OCI-LY7 (cell line): ENCODE measurements around the gene ITGB7. TPM values are rescaled to one million over a fixed set of nuclear protein-coding genes. Genes with fewer than 3 reads are reported as not detected.
A peak's percentile ranks its signal among the peaks of the same experiment; 100 is the strongest.

Experiments used
- BruUV-seq: library from RNA; stranded (reverse); fragments of 400-500 nt; replicated peaks from 2 replicates; lab custom pipeline; 2021; lab: Mats Ljungman, UMichigan
- CTCF ChIA-PET: fragments of 300-600 bp; sonication (Branson Sonifier 250); formaldehyde crosslinking; loops from one replicate; lab custom pipeline; 2022; ENCODE audit warnings: antibody characterized with exemption; ENCODE audit not compliant: unreplicated experiment; lab: Charles Lee
- POLR2A ChIA-PET: fragments of 300-600 bp; sonication (Branson Sonifier 250); formaldehyde crosslinking; loops from one replicate; lab custom pipeline; 2022; ENCODE audit warnings: antibody characterized with exemption; lab: Charles Lee
- DNase-seq: peaks from one replicate; pipeline ENCODE4 v3.0.0-alpha.2; 2015; ENCODE audit warnings: low spot score
- H2AFZ ChIP-seq: fragments of 200-600 bp; sonication (generic), shearing (Covaris generic); 2 replicates; pipeline ENCODE4 v1.6.1; 2014; ENCODE audit warnings: mild to moderate bottlenecking, antibody characterized with exemption, low read length, moderate library complexity
- H3K27ac ChIP-seq: fragments of 200-600 bp; sonication (generic); 2 replicates; pipeline ENCODE4 v1.5.1; 2014; ENCODE audit warnings: mixed run types, low read depth, mild to moderate bottlenecking, moderate library complexity, low read length, inconsistent platforms; ENCODE audit not compliant: poor library complexity, severe bottlenecking
- H3K36me3 ChIP-seq: fragments of 200-600 bp; sonication (generic); 2 replicates; pipeline ENCODE4 v1.6.1; 2014; ENCODE audit warnings: mild to moderate bottlenecking, antibody characterized with exemption, low read length, moderate library complexity, mixed read lengths; ENCODE audit not compliant: insufficient read depth
- H3K4me1 ChIP-seq: fragments of 200-600 bp; sonication (generic); 2 replicates; pipeline ENCODE4 v1.5.1; 2014; ENCODE audit warnings: mild to moderate bottlenecking, low read length; ENCODE audit not compliant: insufficient read depth, poor library complexity, severe bottlenecking
- H3K4me2 ChIP-seq: fragments of 200-600 bp; sonication (generic); 2 replicates; pipeline ENCODE4 v1.6.1; 2014; ENCODE audit warnings: mild to moderate bottlenecking, low read length
- H3K4me3 ChIP-seq: fragments of 200-600 bp; sonication (generic); 2 replicates; pipeline ENCODE4 v1.5.1; 2014; ENCODE audit warnings: mild to moderate bottlenecking, low read depth, low read length; ENCODE audit not compliant: poor library complexity, severe bottlenecking
- H3K79me2 ChIP-seq: fragments of 200-600 bp; sonication (generic); 2 replicates; pipeline ENCODE4 v1.6.1; 2016; ENCODE audit warnings: low read depth, mild to moderate bottlenecking, low read length, moderate library complexity, mixed read lengths; ENCODE audit not compliant: insufficient read depth
- H3K9me2 ChIP-seq: fragments of 200-600 bp; sonication (generic); 2 replicates; pipeline ENCODE4 v1.6.1; 2016; ENCODE audit warnings: mild to moderate bottlenecking, low read length, mixed read lengths; ENCODE audit not compliant: insufficient read depth
- H3K9me3 ChIP-seq: fragments of 200-600 bp; sonication (generic); 2 replicates; pipeline ENCODE4 v1.6.1; 2014; ENCODE audit warnings: mild to moderate bottlenecking, mixed run types, low read length, mixed read lengths
- H4K20me1 ChIP-seq: fragments of 200-600 bp; sonication (generic); 2 replicates; pipeline ENCODE4 v1.6.1; 2014; ENCODE audit warnings: mild to moderate bottlenecking, antibody characterized with exemption, low read length, moderate library complexity, mixed read lengths; ENCODE audit not compliant: insufficient read depth
- CTCF ChIP-seq: fragments of 200-600 bp; sonication (generic); conservative IDR thresholded peaks from 2 replicates; pipeline ENCODE4 v1.5.1; 2014; ENCODE audit warnings: mild to moderate bottlenecking, antibody characterized with exemption, low read length, moderate library complexity, mixed read lengths
- EZH2phosphoT487 ChIP-seq: fragments of 200-600 bp; sonication (generic); IDR thresholded peaks from 2 replicates; pipeline ENCODE4 v1.6.1; 2018; ENCODE audit warnings: low read depth, borderline replicate concordance, mild to moderate bottlenecking, mixed run types, antibody characterized with exemption, low read length, moderate library complexity, mixed read lengths
- intact Hi-C: fragments of 100-400 bp; cut with micrococcal nuclease; formaldehyde crosslinking; loops from one replicate; pipeline ENCODE4 v1.10.0; 2022; ENCODE audit not compliant: unreplicated experiment
- total RNA-seq, 2 experiments: library from RNA; depleted of rRNA in 1 of 2; stranded (reverse); fragments of >200 nt in 1 of 2; shearing (Covaris generic) in 1 of 2; gene quantifications; 2 replicates each; pipeline ENCODE4 v1.2.3, GENCODE V29; 2014 to 2022

ITGB7 gene
- total RNA-seq, 2 experiments from 2014 or later: 51.7 to 207 TPM

GRCh38 chr12:53254816-53255545, 47.9 kb upstream of the ITGB7 start:
- no peak for TF ChIP-seq EZH2phosphoT487
- no peak for TF ChIP-seq CTCF
- Histone ChIP-seq H3K36me3 (peaks cover 9% of the 10 kb centered on the region; the same call in 1 of the 2 replicates), H3K4me3 (no peak overlapping the region), H3K4me1 (peaks cover 47% of the 10 kb centered on the region), H3K4me2 (peak overlapping the region; percentile 53), H3K9me2 (no peaks in the 10 kb centered on the region), H2AFZ (no peak overlapping the region), H3K9me3 (no peaks in the 10 kb centered on the region), H4K20me1 (no peaks in the 10 kb centered on the region), H3K27ac (peak overlapping the region; percentile 78), H3K79me2 (peaks cover 12% of the 10 kb centered on the region; the same call in 1 of the 2 replicates)
- CTCF ChIA-PET: interaction anchor here (0.7 kb wide), 1 partner anchor 12 kb away, joined by 3 read pairs; no protein-coding TSS in a partner anchor
- POLR2A ChIA-PET: interaction anchor here (0.5 to 2.8 kb wide), 7 partner anchors 10 to 503 kb away, joined by 3 to 20 read pairs (median 3); partner anchors contain the start of genes ESPL1 and PRR13
- intact Hi-C loops: no loop called here
- DNase-seq: no peak
- BruUV-seq: no TSS peak

- H3K9me2 ChIP-seq: no peaks in the 10 kb centered on the region
- no peak overlapping the region for H3K27ac ChIP-seq
- H3K4me3 ChIP-seq: peak overlapping the region; percentile 91
- peaks cover 33% of the 10 kb centered on the region for H3K4me1 ChIP-seq
- no TSS peak for BruUV-seq
- ChIA-PET POLR2A (interaction anchor here (0.8 to 2.6 kb wide), 3 partner anchors 14 to 72 kb away, joined by 3 to 20 read pairs (median 6); partner anchors contain the start of genes CSAD and ESPL1), CTCF (interaction anchor here (1.4 kb wide), 1 partner anchor 39 kb away, joined by 4 read pairs; no protein-coding TSS in a partner anchor)
- H3K9me3 ChIP-seq: no peaks in the 10 kb centered on the region
- no peak for DNase-seq
- TF ChIP-seq CTCF: no peak
- no peak for TF ChIP-seq EZH2phosphoT487
- peaks cover 9% of the 10 kb centered on the region; the same call in 1 of the 2 replicates for H3K36me3 ChIP-seq
- peaks cover 12% of the 10 kb centered on the region; the same call in 1 of the 2 replicates for H3K79me2 ChIP-seq
- H2AFZ ChIP-seq: no peak overlapping the region
- peak overlapping the region; percentile 100 for H3K4me2 ChIP-seq
- H4K20me1 ChIP-seq: no peaks in the 10 kb centered on the region
- intact Hi-C loops: loop anchor here (2.0 kb wide), 2 partner anchors 32 to 42 kb away; partner anchors contain the start of gene PFDN5
Observed at GRCh38 chr12:53253298-53253697, 46.2 kb upstream of the ITGB7 start.
